ELR (cell line): ENCODE data around the gene KRT83.
"Not testable (repeated sequence)": the region's sequence is repeated elsewhere in the genome, so short reads cannot be mapped to it uniquely, and the experiment has no call there.

Experiments used
- DNase-seq: peaks from one replicate; pipeline ENCODE4 v3.0.0-alpha.2; 2015; ENCODE audit warnings: low read depth

Gene KRT83

DNA sequence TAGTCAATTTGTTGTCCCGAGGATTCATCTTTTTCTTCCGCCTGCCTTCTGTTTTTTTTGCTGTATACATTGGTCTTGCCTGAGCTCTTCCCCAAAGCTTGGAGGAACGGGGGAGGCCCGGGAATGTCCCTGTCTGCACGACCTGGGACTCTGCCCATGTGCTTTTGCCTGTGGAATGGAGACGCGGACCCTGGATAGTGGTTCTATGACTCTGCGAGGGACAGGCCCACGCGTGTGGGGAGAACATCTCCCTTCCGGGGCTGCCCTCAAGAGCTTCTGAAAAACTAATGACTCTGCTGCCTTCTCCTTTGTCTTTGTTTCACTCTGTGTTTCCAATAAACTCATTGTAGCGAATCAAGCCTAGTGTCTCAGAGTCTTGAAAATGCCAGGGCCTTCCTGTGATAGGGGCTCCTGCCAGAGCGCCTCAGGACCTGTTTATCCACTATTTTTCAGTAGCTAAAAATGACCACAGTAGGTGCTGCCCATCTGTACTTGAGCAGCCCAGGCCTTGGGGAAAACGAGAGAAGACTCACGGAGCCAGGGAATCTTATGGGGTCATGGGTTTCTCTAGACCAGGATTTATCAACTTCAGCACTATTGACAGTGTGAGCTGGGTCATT is 12.3 kb downstream of the KRT83 start:
- no peak for DNase-seq

DNA sequence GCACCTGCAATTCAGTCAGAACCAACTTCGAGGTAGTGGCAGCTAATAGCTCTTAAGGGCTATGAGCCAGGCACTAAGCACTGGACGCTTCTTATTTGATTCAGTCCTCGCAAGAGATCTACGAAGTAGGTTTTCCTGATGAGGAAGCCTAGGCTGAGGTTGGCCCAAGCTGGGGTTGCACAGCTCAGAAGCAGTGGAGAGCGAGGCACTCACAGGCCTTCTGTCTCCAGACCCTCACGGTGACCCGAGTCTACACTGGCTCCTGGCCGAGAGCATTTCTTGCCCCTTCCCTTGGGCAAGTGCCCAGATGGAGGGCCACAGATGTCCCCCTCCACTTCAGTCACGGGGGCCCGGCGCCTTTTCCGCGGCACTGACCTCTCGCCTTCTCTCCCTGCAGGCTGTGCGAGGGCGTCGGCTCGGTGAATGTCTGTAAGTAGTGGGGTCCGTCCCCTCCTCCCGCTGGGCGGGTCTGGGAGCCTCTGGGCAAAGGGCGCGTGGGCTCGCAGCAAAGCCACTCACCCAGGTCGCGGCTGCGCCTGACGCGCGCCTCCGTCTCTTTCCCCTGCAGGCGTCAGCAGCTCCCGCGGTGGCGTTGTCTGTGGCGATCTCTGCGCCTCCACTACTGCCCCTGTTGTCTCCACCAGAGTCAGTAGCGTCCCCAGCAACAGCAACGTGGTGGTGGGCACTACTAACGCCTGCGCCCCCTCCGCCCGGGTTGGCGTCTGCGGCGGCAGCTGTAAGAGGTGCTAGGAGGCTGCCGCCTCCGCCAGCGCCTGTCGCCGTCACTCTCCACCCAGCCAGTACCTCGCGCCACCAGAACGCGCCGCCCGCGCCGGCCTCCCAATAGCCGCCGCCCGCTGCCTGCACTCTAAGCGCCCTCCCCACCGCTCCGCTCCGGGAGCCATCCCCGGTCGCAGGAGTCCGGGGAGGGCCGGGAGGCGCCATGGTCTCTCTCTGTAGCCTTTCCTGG is 13.1 kb downstream of the KRT83 start:
- peak; percentile 57 for DNase-seq

DNA sequence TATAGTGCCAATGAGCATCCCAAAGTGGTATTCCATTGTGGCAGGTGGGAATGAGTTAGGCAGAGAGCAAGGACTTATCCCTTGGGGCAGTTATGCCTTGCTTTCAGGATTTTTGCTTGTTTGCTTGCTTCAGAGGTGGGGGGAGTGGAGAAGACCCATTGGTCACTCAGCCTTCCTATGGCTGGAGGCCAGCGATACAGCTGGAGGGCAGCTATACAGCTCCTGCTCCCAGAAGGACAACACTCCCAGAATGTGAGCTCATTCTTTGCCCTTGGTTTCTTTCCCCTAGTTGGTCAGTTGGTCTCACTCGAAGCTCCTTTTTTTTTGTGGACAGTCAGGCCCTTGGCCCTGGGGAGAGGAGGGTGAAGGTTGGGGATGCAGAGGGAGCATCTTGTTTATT is 14.5 kb downstream of the KRT83 start:
- DNase-seq = no peak

DNA sequence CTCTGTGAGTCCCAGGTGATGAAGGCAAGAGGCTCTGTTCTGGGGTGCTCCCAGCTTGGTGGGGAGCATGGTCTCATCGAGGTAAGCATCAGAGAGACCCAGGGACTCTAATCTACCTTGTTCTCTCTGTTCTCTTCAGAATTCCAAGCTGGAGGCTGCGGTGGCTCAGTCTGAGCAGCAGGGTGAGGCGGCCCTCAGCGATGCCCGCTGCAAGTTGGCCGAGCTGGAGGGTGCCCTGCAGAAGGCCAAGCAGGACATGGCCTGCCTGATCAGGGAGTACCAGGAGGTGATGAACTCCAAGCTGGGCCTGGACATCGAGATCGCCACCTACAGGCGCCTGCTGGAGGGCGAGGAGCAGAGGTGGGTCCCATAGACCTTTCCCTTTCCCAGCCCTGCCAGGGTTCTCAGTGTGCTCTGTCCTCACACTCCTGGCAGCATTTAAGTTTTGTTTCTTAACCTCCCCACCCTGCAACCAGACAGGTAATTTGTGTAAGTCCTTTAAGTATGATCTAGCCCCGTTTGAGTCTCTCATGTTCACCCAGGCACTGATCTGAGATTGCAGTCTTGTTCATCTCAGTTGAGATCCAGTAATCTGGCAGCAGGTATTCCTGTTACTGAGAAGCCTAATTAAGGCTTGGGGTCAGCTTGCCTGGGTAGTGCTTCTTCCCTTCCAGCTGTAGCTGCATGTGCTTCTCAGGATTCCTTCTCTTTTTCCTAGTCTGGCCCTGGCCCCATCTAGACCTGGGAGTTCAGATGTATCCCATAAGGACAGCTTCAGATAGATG is 15.1 kb downstream of the KRT83 start:
- no peak for DNase-seq

DNA sequence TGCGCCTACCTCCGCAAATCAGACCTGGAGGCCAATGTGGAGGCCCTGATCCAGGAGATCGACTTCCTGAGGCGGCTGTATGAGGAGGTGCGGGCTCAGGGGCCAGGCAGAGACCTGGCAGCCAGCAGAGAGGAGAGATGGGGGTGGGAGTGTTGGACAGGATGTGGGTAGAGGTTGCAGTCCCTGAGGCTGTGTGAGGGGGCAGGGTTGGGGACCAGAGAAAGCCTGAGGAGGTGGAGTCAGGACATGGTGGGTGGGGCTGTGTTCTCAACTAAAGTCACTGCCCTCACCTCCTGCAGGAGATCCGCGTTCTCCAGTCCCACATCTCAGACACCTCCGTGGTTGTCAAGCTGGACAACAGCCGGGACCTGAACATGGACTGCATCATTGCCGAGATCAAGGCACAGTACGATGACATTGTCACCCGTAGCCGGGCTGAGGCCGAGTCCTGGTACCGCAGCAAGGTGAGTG is 16.2 kb downstream of the KRT83 start:
- DNase-seq = peak; percentile 30

DNA sequence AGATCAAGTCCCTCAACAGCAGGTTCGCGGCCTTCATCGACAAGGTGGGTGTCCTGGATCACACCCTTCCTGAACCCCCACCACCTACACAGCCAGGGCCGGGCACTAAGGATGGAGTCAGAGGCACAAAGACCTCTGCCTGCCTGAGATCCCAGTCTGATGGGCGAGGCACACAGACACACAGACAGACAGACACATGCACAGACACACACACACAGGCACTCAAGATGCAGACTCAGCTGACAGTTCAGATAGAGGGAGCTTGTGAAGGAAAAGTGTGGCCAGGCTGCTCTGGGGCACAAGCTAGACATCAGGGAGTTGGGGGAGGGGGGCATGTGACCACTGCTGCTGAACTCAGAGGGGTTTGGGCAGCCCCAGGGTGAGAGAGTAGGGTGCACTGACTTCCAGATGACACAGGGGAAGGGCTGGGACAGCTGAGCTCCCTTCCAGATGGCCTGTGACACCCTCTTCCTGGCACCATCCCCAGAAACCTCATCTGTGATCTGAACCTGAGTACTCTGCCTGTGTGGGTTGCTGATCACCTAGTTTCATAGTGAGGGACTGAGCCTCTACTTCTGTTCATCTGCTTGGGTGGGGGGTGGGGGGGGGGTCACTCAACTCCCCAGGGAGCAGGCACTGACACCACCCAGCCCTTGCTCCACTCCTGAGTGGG is 18.8 kb downstream of the KRT83 start:
- DNase-seq = not testable (repeated sequence)

DNA sequence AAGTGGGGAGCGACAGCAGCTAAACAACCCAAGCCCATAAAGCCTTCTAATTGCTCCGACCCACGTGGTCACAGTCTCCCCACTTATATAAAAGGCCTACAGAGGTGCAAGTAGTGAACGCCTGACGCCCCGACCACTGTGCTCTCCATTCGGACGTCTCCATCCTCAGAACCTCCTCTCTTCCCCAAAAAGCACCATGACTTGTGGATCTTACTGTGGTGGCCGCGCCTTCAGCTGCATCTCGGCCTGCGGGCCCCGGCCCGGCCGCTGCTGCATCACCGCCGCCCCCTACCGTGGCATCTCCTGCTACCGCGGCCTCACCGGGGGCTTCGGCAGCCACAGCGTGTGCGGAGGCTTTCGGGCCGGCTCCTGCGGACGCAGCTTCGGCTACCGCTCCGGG is 19.5 kb downstream of the KRT83 start:
- DNase-seq = not testable (repeated sequence)

DNA sequence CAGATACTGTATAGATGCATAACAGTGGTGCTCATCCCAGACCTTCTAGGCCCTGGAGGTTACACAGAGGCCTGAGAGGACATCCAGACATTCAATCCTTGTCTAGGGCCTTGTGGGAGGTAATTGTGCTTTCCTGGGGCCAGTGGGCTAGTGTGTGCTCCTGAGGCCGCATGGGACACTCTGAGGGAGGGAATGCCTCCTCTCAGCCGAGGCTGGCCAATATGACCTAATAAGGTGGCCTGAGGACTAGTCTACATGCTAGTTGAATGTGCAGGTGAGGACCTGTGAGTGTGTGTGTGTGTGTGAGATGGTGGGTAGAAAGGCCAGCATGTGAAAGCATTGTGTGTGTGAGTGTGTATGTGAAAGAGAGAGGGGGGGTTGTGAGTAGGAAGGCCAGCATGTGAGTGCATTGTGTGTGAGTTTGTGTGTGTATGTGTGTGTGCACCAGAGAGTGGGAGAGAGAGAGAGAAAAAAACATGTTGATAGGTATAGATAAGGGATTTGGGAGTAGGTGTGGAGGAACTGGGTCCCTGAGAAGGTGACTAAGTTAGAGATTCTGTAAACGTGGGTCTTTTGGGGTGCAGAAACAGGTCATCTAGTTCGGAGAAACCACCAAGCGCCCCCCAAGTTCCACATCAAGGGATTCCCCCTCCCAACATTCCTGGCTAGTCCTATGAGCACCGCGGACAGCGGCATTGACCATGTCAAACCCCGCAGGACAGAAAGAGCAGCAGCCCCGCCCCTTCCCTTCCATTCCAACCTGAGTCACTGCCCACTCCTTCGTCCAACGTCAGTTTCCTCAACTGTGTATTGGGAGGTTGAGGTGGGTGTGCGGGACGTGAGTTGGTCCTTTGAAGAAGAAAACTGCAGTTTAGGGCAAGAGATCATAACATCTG is 20.2 kb downstream of the KRT83 start:
- peak; percentile 63 for DNase-seq

DNA sequence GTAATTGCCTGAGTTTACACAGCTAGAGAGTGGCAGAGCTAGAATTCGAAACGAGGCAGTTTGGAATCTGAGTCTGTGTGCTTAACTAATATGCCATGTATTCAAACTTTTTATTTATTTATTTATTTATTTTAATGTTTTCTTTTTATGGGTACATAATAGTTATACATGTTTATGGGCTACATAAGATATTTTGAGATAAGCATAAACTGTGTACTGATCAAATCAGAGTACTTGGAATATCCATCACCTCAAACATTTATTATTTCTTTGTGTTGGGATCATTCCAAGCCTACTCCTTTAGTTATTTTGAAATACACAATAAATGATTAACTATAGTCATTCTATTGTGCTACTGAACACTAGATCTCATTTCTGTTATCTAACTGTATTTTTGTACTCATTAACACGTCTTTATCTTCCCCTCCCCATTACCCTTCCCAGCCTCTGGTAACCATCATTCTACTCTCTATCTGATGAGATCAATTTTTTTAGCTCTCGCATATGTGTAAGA is 22.5 kb downstream of the KRT83 start:
- no peak for DNase-seq

DNA sequence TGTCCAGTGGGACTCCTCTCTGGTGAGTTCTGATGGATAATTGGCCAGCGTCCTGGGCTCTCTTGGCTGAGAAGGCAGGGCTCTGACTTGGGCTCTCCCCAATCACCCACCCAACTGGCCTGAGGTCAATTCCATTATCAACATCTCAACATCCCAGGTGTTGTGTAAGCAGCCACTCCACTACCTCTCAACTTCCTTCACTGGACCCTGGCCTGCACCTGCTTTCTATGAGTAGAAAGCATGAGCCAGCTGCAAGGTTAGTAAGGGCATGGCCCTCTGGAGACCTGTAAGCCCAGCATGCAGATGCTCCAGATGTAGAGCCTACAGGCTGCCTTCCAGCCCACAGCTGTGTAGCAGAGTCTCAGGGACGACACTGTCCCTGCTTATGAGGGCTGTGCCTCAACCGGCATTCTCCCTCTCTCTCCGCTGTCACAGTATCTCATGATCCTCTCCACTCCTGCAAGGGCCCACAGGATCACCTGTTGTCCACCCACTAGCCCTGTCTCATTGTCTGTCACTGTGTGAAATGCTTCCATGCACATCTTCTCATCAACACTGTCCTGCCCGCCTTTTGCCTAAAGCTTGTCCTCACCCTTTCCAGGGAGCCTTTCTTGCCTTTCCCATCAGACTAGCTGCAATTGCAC is 24.5 kb downstream of the KRT83 start:
- no peak for DNase-seq

DNA sequence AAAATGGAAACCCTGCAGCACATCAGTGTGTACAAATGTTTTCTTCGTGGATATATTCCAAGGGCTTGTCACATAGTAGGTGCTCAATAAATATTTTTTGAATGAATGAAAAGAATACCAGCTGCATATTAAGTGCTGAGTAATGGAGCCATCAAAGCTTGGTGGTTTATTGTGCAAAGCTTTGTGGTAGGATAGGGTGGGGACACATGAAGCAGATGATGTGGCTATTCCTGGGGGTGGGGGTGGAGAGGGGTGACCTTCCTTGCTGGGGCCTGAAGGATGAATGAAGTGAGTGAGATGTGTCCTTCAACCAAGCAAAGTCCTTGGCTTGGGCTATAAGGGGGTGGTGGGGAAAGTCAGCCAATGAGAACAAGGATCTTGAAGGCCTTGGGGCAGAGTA is 25.5 kb downstream of the KRT83 start:
- no peak for DNase-seq

DNA sequence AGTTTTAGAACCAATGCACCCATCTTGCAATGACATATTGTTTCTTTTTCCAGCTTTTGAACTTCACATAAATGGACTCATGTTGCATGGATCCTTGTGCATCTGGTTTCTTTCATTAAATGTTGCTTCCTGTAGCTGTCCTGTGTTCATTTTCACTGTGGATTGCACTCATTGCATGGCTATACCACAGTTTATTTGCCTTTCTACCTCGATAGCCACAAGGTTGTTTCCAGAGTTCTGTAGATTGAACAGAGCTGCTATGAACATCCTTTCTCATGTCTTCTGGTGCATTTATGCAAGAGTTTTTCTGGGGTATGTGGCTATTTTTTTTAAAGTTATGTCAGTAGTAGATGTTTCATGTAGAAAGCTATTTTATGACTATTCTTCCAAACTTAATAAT is 26.4 kb downstream of the KRT83 start:
- DNase-seq = no peak

DNA sequence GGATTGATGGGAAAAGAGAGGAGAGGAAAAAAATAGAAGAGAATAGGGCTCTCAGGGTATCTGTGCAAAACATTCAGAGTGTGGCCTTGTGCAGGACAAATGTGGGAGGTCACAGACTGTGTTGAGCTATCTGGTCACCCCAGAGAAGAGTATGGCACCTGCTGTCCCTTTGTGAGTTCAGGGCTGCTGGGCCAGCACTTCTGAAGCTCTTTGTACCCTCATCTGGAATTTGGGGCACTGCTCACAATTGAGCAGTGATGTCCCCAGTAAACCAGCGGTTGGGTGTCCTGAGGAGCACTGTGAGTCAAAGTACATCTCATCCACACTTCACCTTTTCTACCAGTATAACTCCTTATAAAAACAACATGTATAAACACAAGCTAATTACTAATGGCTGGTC is 27.3 kb downstream of the KRT83 start:
- DNase-seq = no peak

DNA sequence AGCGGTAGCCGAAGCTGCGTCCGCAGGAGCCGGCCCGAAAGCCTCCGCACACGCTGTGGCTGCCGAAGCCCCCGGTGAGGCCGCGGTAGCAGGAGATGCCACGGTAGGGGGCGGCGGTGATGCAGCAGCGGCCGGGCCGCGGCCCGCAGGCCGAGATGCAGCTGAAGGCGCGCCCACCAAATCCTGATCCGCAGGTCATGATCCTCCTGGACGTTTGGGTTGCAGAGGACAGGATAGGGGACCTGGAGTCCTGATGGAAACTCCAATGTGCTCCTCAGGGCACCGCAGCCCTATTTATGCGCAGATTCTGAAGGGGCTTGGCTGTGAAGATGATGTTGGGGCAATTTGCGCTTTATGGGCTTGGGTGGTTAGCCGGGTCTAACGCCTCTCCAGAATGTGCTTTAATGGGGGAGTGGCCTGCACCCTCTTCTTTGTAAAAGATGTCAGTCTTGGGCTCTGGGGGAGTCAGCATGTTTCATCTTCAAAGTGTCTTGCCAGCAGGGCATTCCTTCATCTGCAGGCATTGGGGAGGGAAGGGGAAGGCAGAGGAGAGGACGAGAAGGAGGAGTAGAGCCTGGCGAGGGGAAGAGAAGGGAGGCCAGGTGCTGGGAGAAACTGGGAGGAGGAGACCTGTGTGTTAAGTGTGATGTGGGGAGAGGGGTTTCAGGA is 29.8 kb downstream of the KRT83 start, which contains the start of gene KRT81:
TSS of gene KRT81 (minus strand) at position 268 of the 669 bp plus-strand sequence. CDS start at position 199, 69 bp downstream.
- DNase-seq = no peak

DNA sequence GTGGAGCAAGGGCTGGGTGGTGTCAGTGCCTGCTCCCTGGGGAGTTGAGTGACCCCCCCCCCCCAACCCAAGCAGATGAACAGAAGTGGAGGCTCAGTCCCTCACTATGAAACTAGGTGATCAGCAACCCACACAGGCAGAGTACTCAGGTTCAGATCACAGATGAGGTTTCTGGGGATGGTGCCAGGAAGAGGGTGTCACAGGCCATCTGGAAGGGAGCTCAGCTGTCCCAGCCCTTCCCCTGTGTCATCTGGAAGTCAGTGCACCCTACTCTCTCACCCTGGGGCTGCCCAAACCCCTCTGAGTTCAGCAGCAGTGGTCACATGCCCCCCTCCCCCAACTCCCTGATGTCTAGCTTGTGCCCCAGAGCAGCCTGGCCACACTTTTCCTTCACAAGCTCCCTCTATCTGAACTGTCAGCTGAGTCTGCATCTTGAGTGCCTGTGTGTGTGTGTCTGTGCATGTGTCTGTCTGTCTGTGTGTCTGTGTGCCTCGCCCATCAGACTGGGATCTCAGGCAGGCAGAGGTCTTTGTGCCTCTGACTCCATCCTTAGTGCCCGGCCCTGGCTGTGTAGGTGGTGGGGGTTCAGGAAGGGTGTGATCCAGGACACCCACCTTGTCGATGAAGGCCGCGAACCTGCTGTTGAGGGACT is 30.6 kb downstream of the KRT83 start:
- not testable (repeated sequence) for DNase-seq

DNA sequence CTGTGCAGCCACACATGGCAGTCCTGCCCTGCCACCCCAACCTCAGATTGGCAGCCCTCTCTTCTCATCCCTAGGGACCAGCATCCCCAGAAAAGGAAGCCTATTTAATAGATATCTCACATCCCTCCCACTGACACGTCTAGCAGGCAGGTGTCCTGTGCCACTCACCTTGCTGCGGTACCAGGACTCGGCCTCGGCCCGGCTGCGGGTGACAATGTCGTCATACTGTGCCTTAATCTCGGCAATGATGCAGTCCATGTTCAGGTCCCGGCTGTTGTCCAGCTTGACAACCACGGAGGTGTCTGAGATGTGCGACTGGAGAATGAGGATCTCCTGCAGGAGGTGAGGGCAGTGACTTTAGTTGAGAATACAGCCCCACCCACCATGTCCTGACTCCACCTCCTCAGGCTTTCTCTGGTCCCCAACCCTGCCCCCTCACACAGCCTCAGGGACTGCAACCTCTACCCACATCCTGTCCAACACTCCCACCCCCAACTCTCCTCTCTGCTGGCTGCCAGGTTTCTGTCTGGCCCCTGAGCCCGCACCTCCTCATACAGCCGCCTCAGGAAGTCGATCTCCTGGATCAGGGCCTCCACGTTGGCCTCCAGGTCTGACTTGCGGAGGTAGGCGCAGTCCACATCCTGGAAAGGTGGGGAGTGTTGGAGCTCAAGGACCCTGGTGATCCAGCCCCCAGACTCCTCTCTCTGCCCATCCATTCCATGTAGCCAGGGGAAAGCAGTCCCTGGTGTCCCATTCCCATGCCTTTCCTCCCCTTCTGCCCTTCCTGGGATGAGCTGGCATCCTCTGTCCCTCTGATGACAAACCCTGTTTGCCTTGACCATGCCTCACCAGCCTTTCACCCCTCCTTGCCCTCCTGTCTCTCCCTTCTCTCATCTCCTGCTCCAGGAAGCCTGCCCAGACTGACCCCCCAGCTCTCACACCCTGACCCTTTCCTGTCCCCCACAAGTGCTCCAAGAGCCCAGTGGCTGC is 33.1 kb downstream of the KRT83 start:
- peak; percentile 49 for DNase-seq
